HL-60 (cell line): ENCODE measurements around the gene DOK1.

Experiments
- CTCF ChIP-seq: IDR thresholded peaks from one replicate; pipeline ENCODE4 v1.5.1; 2011; ENCODE audit warnings: low read length, control low read depth, inconsistent platforms; ENCODE audit not compliant: insufficient read depth
- GABPA ChIP-seq: IDR thresholded peaks from 2 replicates; pipeline ENCODE4 v1.6.1; 2012; ENCODE audit warnings: low read depth
- POLR2AphosphoS5 ChIP-seq: IDR thresholded peaks from 2 replicates; pipeline ENCODE4 v1.6.1; 2012; ENCODE audit warnings: low read depth
- REST ChIP-seq: IDR thresholded peaks from 2 replicates; pipeline ENCODE4 v1.6.1; 2012; ENCODE audit warnings: low read depth; ENCODE audit not compliant: insufficient replicate concordance
- SPI1 ChIP-seq: IDR thresholded peaks from 2 replicates; pipeline ENCODE4 v1.6.1; 2012; ENCODE audit warnings: low read depth, mild to moderate bottlenecking, borderline replicate concordance

GRCh38 chr2:74572178-74572925 lies 17.8 kb downstream of the DOK1 start:
- no peak for TF ChIP-seq CTCF
- no peak for TF ChIP-seq REST
- TF ChIP-seq GABPA, result no peak
- TF ChIP-seq POLR2AphosphoS5, result no peak
- TF ChIP-seq SPI1, result no peak
